H1 (cell line): Measurements from ENCODE around the gene CHCHD6. TPM values are rescaled to one million over a fixed set of nuclear protein-coding genes. Genes with fewer than 3 reads are reported as not detected.

Experiments
- CTCF ChIA-PET: fragments of 300-600 bp; sonication (Branson Sonifier 250); formaldehyde crosslinking; loops from one replicate; lab custom pipeline; 2021; ENCODE audit not compliant: partially characterized antibody; lab: Charles Lee
- POLR2A ChIA-PET: fragments of 300-600 bp; sonication (Branson Sonifier 250); formaldehyde crosslinking; loops from one replicate; lab custom pipeline; 2021; ENCODE audit warnings: inconsistent platforms; ENCODE audit not compliant: partially characterized antibody; lab: Charles Lee
- DNase-seq, 2 experiments: peaks; one replicate each; pipeline versions ENCODE4 v3.0.0 to v3.0.0-alpha.2; 2010 to 2022; ENCODE audit warnings: low spot score in 2 of 2, low read depth in 1 of 2, mixed read lengths in 1 of 2
- FAIRE-seq: peaks from 2 replicates; lab custom pipeline; 2011; peaks lifted over from hg19 to GRCh38; lab: Jason Lieb, UNC
- H2AFZ ChIP-seq: 2 replicates; pipeline ENCODE4 v1.8.1; 2012; ENCODE audit warnings: low read length, inconsistent platforms
- H2AK5ac ChIP-seq: 2 replicates; pipeline ENCODE4 v1.6.1; 2013; ENCODE audit warnings: low read depth, low read length
- H2BK120ac ChIP-seq: replicated peaks from 2 replicates; pipeline ENCODE3; 2013; ENCODE audit warnings: low read depth, low read length, inconsistent platforms
- H2BK12ac ChIP-seq: 2 replicates; pipeline ENCODE4 v1.6.1; 2013; ENCODE audit warnings: low read depth, low read length
- H2BK15ac ChIP-seq: 2 replicates; pipeline ENCODE4 v1.6.1; 2013; ENCODE audit warnings: low read length
- H2BK20ac ChIP-seq: 2 replicates; pipeline ENCODE4 v1.6.1; 2013; ENCODE audit warnings: low read length
- H2BK5ac ChIP-seq: 2 replicates; pipeline ENCODE4 v1.6.1; 2013; ENCODE audit warnings: low read depth, low read length
- H3K14ac ChIP-seq: 2 replicates; pipeline ENCODE4 v1.6.1; 2013; ENCODE audit warnings: inconsistent platforms; ENCODE audit not compliant: insufficient read length
- H3K18ac ChIP-seq: 2 replicates; pipeline ENCODE4 v1.6.1; 2013; ENCODE audit warnings: low read length; ENCODE audit errors: extremely low read depth
- H3K23ac ChIP-seq: 2 replicates; pipeline ENCODE4 v1.6.1; 2013; ENCODE audit warnings: inconsistent platforms; ENCODE audit not compliant: insufficient read length
- H3K23me2 ChIP-seq: 2 replicates; pipeline ENCODE4 v1.6.1; 2013; ENCODE audit warnings: low read depth, low read length
- H3K27ac ChIP-seq: 2 replicates; pipeline ENCODE4 v1.6.1; 2011; ENCODE audit warnings: low read depth, low read length, inconsistent platforms
- H3K27me3 ChIP-seq, 4 experiments: replicated peaks in 1 of 4; 1 replicate in 1 of 4; 2 replicates in 3 of 4; pipeline versions ENCODE4 v1.6.1 to v1.8.1; 2011 to 2013; ENCODE audit warnings: low read length in 3 of 4, mild to moderate bottlenecking in 3 of 4, inconsistent platforms in 2 of 4, mixed read lengths in 2 of 4, moderate library complexity in 1 of 4; ENCODE audit not compliant: control insufficient read depth in 3 of 4, insufficient read depth in 3 of 4; ENCODE audit errors: extremely low read depth in 1 of 4
- H3K36me3 ChIP-seq, 4 experiments: 2 replicates each; pipeline versions ENCODE4 v1.6.1 to v1.8.1; 2011 to 2013; ENCODE audit warnings: mild to moderate bottlenecking in 4 of 4, low read length in 3 of 4, moderate library complexity in 2 of 4, control low read depth in 1 of 4, inconsistent platforms in 1 of 4; ENCODE audit not compliant: insufficient read depth in 4 of 4, control insufficient read depth in 2 of 4
- H3K4ac ChIP-seq: replicated peaks from 2 replicates; pipeline ENCODE3; 2013; ENCODE audit warnings: low read length, low read depth, mixed read lengths, inconsistent platforms; ENCODE audit not compliant: insufficient read length
- H3K4me1 ChIP-seq, 4 experiments: replicated peaks in 1 of 4; 1 replicate in 1 of 4; 2 replicates in 3 of 4; pipeline versions ENCODE4 v1.6.1 to v1.8.1; 2011 to 2013; ENCODE audit warnings: low read length in 3 of 4, inconsistent platforms in 2 of 4, mixed read lengths in 1 of 4; ENCODE audit not compliant: insufficient read depth in 4 of 4, control insufficient read depth in 3 of 4
- H3K4me2 ChIP-seq, 2 experiments: 2 replicates each; pipeline versions ENCODE4 v1.6.1 to v1.8.1; 2011 to 2013; ENCODE audit warnings: low read depth in 2 of 2, low read length in 2 of 2, control low read depth in 1 of 2, inconsistent platforms in 1 of 2, mild to moderate bottlenecking in 1 of 2; ENCODE audit not compliant: insufficient read depth in 1 of 2
- H3K4me3 ChIP-seq, 4 experiments: fragments of 200-600, 300-600 bp in 1 of 4; sonication (generic), shearing (Covaris generic), sonication (Bioruptor Twin) in 1 of 4; 2 replicates each; pipeline versions ENCODE4 v1.5.1 to v1.8.1; 2011 to 2016; ENCODE audit warnings: low read length in 4 of 4, low read depth in 3 of 4, control low read depth in 2 of 4, inconsistent platforms in 2 of 4, mild to moderate bottlenecking in 2 of 4, mixed read lengths in 1 of 4, moderate library complexity in 1 of 4; ENCODE audit not compliant: insufficient read depth in 2 of 4; ENCODE audit errors: extremely low read depth in 1 of 4
- H3K56ac ChIP-seq: replicated peaks from 2 replicates; pipeline ENCODE3; 2013; ENCODE audit warnings: low read depth, mild to moderate bottlenecking, mixed read lengths, low read length, inconsistent platforms; ENCODE audit not compliant: insufficient read length
- H3K79me1 ChIP-seq: 2 replicates; pipeline ENCODE4 v1.6.1; 2013; ENCODE audit warnings: low read depth, low read length, control low read depth
- H3K79me2 ChIP-seq, 2 experiments: 2 replicates each; pipeline versions ENCODE4 v1.6.1 to v1.8.1; 2012 to 2013; ENCODE audit warnings: low read length in 2 of 2, mild to moderate bottlenecking in 2 of 2, inconsistent platforms in 1 of 2; ENCODE audit not compliant: insufficient read depth in 2 of 2, control insufficient read depth in 1 of 2
- H3K9ac ChIP-seq, 4 experiments: replicated peaks in 1 of 4; 1 replicate in 1 of 4; 2 replicates in 3 of 4; pipeline versions ENCODE4 v1.6.1 to v1.8.1; 2011 to 2013; ENCODE audit warnings: low read depth in 3 of 4, low read length in 3 of 4, control low read depth in 2 of 4, mild to moderate bottlenecking in 2 of 4, moderate library complexity in 2 of 4, inconsistent platforms in 1 of 4; ENCODE audit errors: extremely low read depth in 1 of 4
- H3K9me3 ChIP-seq, 2 experiments: 2 replicates each; pipeline versions ENCODE4 v1.6.1 to v1.8.1; 2012 to 2013; ENCODE audit warnings: mild to moderate bottlenecking in 2 of 2, moderate library complexity in 2 of 2, control low read depth in 1 of 2, inconsistent platforms in 1 of 2, low read depth in 1 of 2, low read length in 1 of 2, mixed read lengths in 1 of 2; ENCODE audit not compliant: insufficient read depth in 2 of 2
- H4K20me1 ChIP-seq, 2 experiments: replicated peaks in 1 of 2; 2 replicates each; pipeline versions ENCODE3 to v1.8.1; 2011 to 2013; ENCODE audit warnings: inconsistent platforms in 2 of 2, low read length in 2 of 2, mild to moderate bottlenecking in 1 of 2; ENCODE audit not compliant: insufficient read depth in 2 of 2, control insufficient read depth in 1 of 2
- H4K5ac ChIP-seq: 2 replicates; pipeline ENCODE4 v1.6.1; 2013; ENCODE audit warnings: low read length, low read depth, mixed read lengths, inconsistent platforms; ENCODE audit not compliant: insufficient read length
- H4K8ac ChIP-seq: 2 replicates; pipeline ENCODE4 v1.8.0; 2013; ENCODE audit warnings: mild to moderate bottlenecking, moderate library complexity, low read length, inconsistent platforms; ENCODE audit not compliant: insufficient read depth; ENCODE audit errors: extremely low read depth
- H4K91ac ChIP-seq: replicated peaks from 2 replicates; pipeline ENCODE3; 2013; ENCODE audit warnings: low read length, mixed read lengths, inconsistent platforms; ENCODE audit not compliant: insufficient read length
- KDM5A ChIP-seq: fragments of 200-600 bp; IDR thresholded peaks from 2 replicates; pipeline ENCODE4 v1.7.1; 2012; ENCODE audit warnings: mild to moderate bottlenecking, low read length, inconsistent platforms, mixed read lengths
- POLR2AphosphoS5 ChIP-seq: IDR thresholded peaks from 2 replicates; pipeline ENCODE4 v1.6.1; 2011; ENCODE audit warnings: low read depth, low read length
- POU5F1 ChIP-seq: IDR thresholded peaks from 2 replicates; pipeline ENCODE4 v1.6.1; 2011; ENCODE audit warnings: low read depth, mild to moderate bottlenecking, low read length, moderate library complexity
- TCF12 ChIP-seq: IDR thresholded peaks from 2 replicates; pipeline ENCODE4 v1.6.1; 2011; ENCODE audit warnings: low read depth, mild to moderate bottlenecking, low read length
- ZNF274 ChIP-seq: IDR thresholded peaks from 2 replicates; pipeline ENCODE4 v1.7.0; 2012; ENCODE audit warnings: low read length, borderline replicate concordance; ENCODE audit errors: extremely low read depth
- WGBS, 2 experiments: shearing (Covaris generic) in 1 of 2; methylation state at CpG; one replicate each; pipeline versions ENCODE4 v1.1.6 to v1.1.7; 2013 to 2015; ENCODE audit warnings: low lambda C conversion rate in 2 of 2, mixed read lengths in 2 of 2, inconsistent platforms in 1 of 2, low coverage in 1 of 2, missing lambda C conversion rate in 1 of 2; ENCODE audit not compliant: insufficient replicate concordance in 2 of 2, insufficient coverage in 1 of 2, insufficient read length in 1 of 2; ENCODE audit errors: extremely low coverage in 1 of 2, missing lambda C conversion rate in 1 of 2; 5-methylcytosine and 5-hydroxymethylcytosine counted together
- polyA plus RNA-seq, 7 experiments: library from polyadenylated mRNA; depleted of rRNA in 3 of 7; stranded (reverse) in 5 of 7; unstranded in 2 of 7; fragments of >200 nt in 5 of 7; fragments of 200-250 nt in 2 of 7; gene quantifications; 1 replicate in 5 of 7; 2 replicates in 1 of 7; 4 replicates in 1 of 7; pipeline versions ENCODE4 v1.2.1 to v1.2.3, GENCODE V29; 2011 to 2013; ENCODE audit warnings: missing spikeins in 2 of 7, mixed read lengths in 2 of 7
- total RNA-seq: library from RNA; stranded (reverse); fragmentation: NEBNext Ultra II Directional; extraction: Animal tissue kit (Norgen Biotek cat#: 25700); gene quantifications from 2 replicates; pipeline ENCODE4 v1.2.1, GENCODE V29; 2021

The CHCHD6 gene
- total and polyA plus RNA-seq, 2 of the 8 experiments (the other 6 are each of a cell fraction or from before 2014, with no cell fraction given), result 32.4 to 37.6 TPM

DNA sequence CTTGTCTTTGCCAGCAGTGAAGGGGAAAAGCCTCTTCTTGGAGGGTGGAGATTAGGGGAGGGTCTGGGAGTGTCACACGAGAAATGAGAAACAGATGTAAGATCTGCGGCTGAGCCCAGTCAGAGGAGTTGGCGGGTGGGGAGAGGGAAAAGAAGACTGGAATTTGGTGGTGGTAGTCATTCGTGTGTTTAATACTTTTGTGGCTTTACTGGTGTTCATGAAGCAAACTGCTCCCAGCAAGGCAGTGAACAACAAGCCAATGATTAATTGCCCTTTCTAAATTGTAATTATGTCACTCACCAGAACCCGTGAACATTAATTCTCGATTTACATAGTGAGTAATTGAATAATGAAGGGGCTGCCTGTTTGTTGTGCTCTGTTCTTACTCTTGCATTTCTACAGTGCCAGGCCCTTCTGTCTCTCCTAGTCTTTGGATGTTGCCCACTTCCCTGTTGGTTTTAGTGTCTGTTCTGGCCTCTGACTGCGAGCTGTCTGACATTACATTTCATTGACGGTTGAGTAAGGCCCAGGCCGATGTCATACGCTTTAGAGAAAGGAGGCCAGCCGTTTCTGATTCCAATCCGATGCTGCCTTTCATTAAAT, 78.0 kb downstream of the CHCHD6 start:
- H3K4me1 ChIP-seq, result peaks cover 9 to 18% (median 12%) of the 10 kb centered on the region in 4 experiments
- no peak overlapping the region for H4K8ac ChIP-seq
- FAIRE-seq, result no peak
- no peaks in the 10 kb centered on the region for H3K36me3 ChIP-seq
- no peaks in the 10 kb centered on the region for H3K9me3 ChIP-seq
- TF ChIP-seq TCF12 (no peak), KDM5A (no peak), ZNF274 (no peak), POLR2AphosphoS5 (no peak), POU5F1 (no peak)
- TF ChIP-seq, all 59 proteins: peak for 0
- Histone ChIP-seq H4K20me1 (no peaks in the 10 kb centered on the region), H2BK12ac (0 out of 2 replicates have a peak overlapping the region, but pooled peaks have one; percentile 65), H2AK5ac (no peak overlapping the region), H4K5ac (no peak overlapping the region), H3K18ac (0 out of 2 replicates have a peak overlapping the region, but pooled peaks have one; percentile 32), H3K79me1 (peaks cover 3% of the 10 kb centered on the region; the same call in 1 of the 2 replicates), H3K4me2 (no peak overlapping the region), H3K23me2 (peaks cover 5% of the 10 kb centered on the region; the same call in 1 of the 2 replicates), H3K4me3 (no peak overlapping the region), H3K27ac (no peak overlapping the region), H2AFZ (no peak overlapping the region), H4K91ac (no peak overlapping the region), H2BK120ac (no peak overlapping the region), H3K4ac (no peak overlapping the region), H3K27me3 (no peaks in the 10 kb centered on the region), H3K14ac (no peak overlapping the region), H2BK5ac (no peak overlapping the region), H3K23ac (no peak overlapping the region), H2BK15ac (0 out of 2 replicates have a peak overlapping the region, but pooled peaks have one; percentile 32), H3K9ac (no peak overlapping the region), H2BK20ac (no peak overlapping the region), H3K56ac (no peak overlapping the region), H3K79me2 (no peaks in the 10 kb centered on the region)
- no peak for DNase-seq
- POLR2A ChIA-PET, result no interaction called here
- CTCF ChIA-PET, result no interaction called here
- WGBS, 2 experiments, result 87% methylated on average over 12 of the region's 12 CpGs; no CpG with 5 or more reads in 1 of the 2 experiments
